ENCODE measurements around the gene JUNB.

DNA sequence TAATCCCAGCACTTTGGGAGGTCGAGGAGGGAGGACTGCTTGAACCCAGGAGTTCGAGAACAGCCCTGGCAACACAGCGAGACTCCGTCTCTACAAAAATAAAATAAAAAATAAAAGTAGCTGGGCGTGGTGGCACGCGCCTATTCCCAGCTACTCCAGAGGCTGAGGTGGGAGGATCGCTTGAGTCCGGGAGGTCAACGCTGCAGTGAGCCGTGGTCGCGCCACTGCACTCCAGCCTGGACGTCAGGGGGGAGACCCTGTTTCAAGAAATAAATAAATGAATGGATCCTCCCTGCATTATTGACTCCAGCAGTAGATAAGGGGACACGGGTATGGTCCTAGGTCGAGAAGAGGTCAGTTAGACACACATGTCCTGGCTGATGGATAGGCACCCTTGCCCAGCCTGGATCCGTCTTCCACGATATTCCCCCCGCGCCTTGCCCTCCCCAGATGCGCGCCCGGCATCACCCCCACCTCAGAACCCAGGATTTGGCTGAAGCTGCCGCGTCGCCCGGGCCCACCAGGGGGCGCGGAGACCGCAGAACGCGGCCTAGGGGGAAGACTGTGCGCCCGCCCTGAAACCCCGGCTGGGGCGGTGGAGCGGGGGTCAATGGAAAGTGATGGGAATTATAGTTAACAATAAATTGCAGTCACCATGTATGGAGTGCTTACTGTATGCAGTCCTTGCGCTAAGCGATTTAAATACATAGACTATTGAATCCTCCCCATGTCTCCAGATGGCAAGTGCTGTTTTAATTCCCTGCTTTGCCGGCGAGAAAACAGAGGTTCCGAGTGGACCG, 13.9 kb upstream of the JUNB start:
- TF ChIP-seq POLR2AphosphoS5 (IDR thresholded peaks at IDR 0.05) (peak; percentile 36 to 71 (median 46)), EP300 (IDR thresholded peaks at IDR 0.05) (peak in 1 of 4 donors; percentile 23), POLR2A (IDR thresholded peaks at IDR 0.05) (no peak)
- TF ChIP-seq, protein P1, sequence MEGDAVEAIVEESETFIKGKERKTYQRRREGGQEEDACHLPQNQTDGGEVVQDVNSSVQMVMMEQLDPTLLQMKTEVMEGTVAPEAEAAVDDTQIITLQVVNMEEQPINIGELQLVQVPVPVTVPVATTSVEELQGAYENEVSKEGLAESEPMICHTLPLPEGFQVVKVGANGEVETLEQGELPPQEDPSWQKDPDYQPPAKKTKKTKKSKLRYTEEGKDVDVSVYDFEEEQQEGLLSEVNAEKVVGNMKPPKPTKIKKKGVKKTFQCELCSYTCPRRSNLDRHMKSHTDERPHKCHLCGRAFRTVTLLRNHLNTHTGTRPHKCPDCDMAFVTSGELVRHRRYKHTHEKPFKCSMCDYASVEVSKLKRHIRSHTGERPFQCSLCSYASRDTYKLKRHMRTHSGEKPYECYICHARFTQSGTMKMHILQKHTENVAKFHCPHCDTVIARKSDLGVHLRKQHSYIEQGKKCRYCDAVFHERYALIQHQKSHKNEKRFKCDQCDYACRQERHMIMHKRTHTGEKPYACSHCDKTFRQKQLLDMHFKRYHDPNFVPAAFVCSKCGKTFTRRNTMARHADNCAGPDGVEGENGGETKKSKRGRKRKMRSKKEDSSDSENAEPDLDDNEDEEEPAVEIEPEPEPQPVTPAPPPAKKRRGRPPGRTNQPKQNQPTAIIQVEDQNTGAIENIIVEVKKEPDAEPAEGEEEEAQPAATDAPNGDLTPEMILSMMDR (IDR thresholded peaks at IDR 0.05) = peak; percentile 96 to 98 (median 98)

Data from sigmoid colon (tissue), 4 donors.